Spleen (tissue), 7 donors: ENCODE data around the gene MTG1.
A peak's percentile ranks its signal among the peaks of the same experiment; 100 is the strongest.

Experiments
- CTCF ChIP-seq, 11 experiments: fragments of 200-600 bp in 7 of 11; fragments of 450-650 bp in 4 of 11; sonication (generic) in 4 of 11; IDR thresholded peaks in 8 of 11; conservative IDR thresholded peaks in 3 of 11; 1 replicate in 7 of 11; 2 replicates in 4 of 11; pipeline versions ENCODE4 v1.4.0 to v1.8.0; 2016 to 2021; ENCODE audit warnings: antibody characterized with exemption in 11 of 11, inconsistent platforms in 4 of 11, mild to moderate bottlenecking in 1 of 11
- POLR2AphosphoS5 ChIP-seq, 3 donors: sonication (generic); formaldehyde crosslinking; IDR thresholded peaks; one replicate each; pipeline ENCODE4 v1.5.1; 2017; ENCODE audit warnings: antibody characterized with exemption in 3 of 3
- donor health status: DM: no; HTN: no; CAD: no; lungs with moderate emphysema.
- donor health status: DM: no; HTN: no; CAD: no.
- donor health status: DM: no; HTN: no; CAD: no.

GRCh38 chr10:133366130-133366478, 27.9 kb upstream of the MTG1 start:
- TF ChIP-seq CTCF (IDR thresholded peaks at IDR 0.05 in 8 of 11, conservative IDR thresholded peaks at IDR 0.05 in 3 of 11): no peak
- TF ChIP-seq POLR2AphosphoS5 (IDR thresholded peaks at IDR 0.05): peak in 1 of 3 donors; percentile 34
